HL-60 (cell line): ENCODE results near the gene TCP11.

Source experiments
- DNase-seq, 2 experiments: peaks; one replicate each; pipeline ENCODE4 v3.0.0-alpha.2; 2010 to 2020; ENCODE audit warnings: low read depth in 1 of 2, low spot score in 1 of 2
- H3K27ac ChIP-seq: fragments of 250-450 bp; sonication (Bioruptor Pico); replicated peaks from 2 replicates; pipeline ENCODE4 v1.5.1; 2020; ENCODE audit warnings: mild to moderate bottlenecking, moderate library complexity
- H3K27me3 ChIP-seq: fragments of 250-450 bp; sonication (Bioruptor Pico); 2 replicates; pipeline ENCODE4 v1.5.1; 2021; ENCODE audit warnings: mild to moderate bottlenecking, moderate library complexity; ENCODE audit not compliant: insufficient read depth, poor library complexity, severe bottlenecking
- H3K4me3 ChIP-seq: replicated peaks from 2 replicates; pipeline ENCODE4 v1.5.1; 2011; ENCODE audit warnings: mild to moderate bottlenecking, control low read depth, low read length; ENCODE audit not compliant: insufficient read depth
- GABPA ChIP-seq: IDR thresholded peaks from 2 replicates; pipeline ENCODE4 v1.6.1; 2012; ENCODE audit warnings: low read depth
- POLR2AphosphoS5 ChIP-seq: IDR thresholded peaks from 2 replicates; pipeline ENCODE4 v1.6.1; 2012; ENCODE audit warnings: low read depth
- SPI1 ChIP-seq: IDR thresholded peaks from 2 replicates; pipeline ENCODE4 v1.6.1; 2012; ENCODE audit warnings: low read depth, mild to moderate bottlenecking, borderline replicate concordance
- TF ChIP-seq, protein P1 (sequence below): IDR thresholded peaks from one replicate; pipeline ENCODE4 v1.5.1; 2011; ENCODE audit warnings: low read length, control low read depth, inconsistent platforms; ENCODE audit not compliant: insufficient read depth
- TF ChIP-seq, protein P2 (sequence below): IDR thresholded peaks from 2 replicates; pipeline ENCODE4 v1.6.1; 2012; ENCODE audit warnings: low read depth; ENCODE audit not compliant: insufficient replicate concordance

The TCP11 gene

GRCh38 chr6:35186571-35186970, 45.4 kb upstream of the TCP11 start:
- Histone ChIP-seq H3K27me3 (peaks cover 2% of the 10 kb centered on the region), H3K27ac (no peak overlapping the region), H3K4me3 (no peak overlapping the region)
- DNase-seq: no peak
- TF ChIP-seq, protein P1, sequence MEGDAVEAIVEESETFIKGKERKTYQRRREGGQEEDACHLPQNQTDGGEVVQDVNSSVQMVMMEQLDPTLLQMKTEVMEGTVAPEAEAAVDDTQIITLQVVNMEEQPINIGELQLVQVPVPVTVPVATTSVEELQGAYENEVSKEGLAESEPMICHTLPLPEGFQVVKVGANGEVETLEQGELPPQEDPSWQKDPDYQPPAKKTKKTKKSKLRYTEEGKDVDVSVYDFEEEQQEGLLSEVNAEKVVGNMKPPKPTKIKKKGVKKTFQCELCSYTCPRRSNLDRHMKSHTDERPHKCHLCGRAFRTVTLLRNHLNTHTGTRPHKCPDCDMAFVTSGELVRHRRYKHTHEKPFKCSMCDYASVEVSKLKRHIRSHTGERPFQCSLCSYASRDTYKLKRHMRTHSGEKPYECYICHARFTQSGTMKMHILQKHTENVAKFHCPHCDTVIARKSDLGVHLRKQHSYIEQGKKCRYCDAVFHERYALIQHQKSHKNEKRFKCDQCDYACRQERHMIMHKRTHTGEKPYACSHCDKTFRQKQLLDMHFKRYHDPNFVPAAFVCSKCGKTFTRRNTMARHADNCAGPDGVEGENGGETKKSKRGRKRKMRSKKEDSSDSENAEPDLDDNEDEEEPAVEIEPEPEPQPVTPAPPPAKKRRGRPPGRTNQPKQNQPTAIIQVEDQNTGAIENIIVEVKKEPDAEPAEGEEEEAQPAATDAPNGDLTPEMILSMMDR: no peak
- TF ChIP-seq GABPA: no peak
- TF ChIP-seq, protein P2, sequence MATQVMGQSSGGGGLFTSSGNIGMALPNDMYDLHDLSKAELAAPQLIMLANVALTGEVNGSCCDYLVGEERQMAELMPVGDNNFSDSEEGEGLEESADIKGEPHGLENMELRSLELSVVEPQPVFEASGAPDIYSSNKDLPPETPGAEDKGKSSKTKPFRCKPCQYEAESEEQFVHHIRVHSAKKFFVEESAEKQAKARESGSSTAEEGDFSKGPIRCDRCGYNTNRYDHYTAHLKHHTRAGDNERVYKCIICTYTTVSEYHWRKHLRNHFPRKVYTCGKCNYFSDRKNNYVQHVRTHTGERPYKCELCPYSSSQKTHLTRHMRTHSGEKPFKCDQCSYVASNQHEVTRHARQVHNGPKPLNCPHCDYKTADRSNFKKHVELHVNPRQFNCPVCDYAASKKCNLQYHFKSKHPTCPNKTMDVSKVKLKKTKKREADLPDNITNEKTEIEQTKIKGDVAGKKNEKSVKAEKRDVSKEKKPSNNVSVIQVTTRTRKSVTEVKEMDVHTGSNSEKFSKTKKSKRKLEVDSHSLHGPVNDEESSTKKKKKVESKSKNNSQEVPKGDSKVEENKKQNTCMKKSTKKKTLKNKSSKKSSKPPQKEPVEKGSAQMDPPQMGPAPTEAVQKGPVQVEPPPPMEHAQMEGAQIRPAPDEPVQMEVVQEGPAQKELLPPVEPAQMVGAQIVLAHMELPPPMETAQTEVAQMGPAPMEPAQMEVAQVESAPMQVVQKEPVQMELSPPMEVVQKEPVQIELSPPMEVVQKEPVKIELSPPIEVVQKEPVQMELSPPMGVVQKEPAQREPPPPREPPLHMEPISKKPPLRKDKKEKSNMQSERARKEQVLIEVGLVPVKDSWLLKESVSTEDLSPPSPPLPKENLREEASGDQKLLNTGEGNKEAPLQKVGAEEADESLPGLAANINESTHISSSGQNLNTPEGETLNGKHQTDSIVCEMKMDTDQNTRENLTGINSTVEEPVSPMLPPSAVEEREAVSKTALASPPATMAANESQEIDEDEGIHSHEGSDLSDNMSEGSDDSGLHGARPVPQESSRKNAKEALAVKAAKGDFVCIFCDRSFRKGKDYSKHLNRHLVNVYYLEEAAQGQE: no peak
- no peak for TF ChIP-seq POLR2AphosphoS5
- TF ChIP-seq SPI1: no peak

DNA sequence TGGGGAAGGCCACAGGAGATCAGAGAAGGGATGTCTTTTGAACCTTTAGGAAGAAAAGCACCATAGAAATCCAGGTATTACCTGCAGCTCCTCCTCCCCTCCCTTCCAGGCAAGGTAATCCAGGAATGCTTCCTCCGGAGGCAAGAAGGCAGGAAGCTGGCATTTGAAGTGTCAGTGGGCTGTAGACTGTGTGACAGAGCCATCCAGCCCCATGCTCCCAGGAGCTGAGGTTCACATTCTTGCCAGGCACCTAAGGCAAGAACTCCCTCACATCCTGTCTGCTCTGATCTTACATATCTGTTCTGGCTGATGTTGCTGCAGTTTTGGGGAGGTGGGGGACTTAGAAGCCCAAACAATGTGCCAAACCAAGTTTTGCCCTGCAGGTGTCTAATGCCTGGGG, 44.8 kb upstream of the TCP11 start:
- Histone ChIP-seq H3K27me3 (peaks cover 2% of the 10 kb centered on the region), H3K27ac (no peak overlapping the region), H3K4me3 (no peak overlapping the region)
- DNase-seq: no peak
- TF ChIP-seq GABPA: no peak
- no peak for TF ChIP-seq POLR2AphosphoS5
- TF ChIP-seq, protein P2: no peak
- no peak for TF ChIP-seq SPI1
- TF ChIP-seq, protein P1: no peak

GRCh38 chr6:35185302-35185681, 44.2 kb upstream of the TCP11 start:
- Histone ChIP-seq H3K27ac (no peak overlapping the region), H3K27me3 (no peaks in the 10 kb centered on the region), H3K4me3 (no peak overlapping the region)
- TF ChIP-seq POLR2AphosphoS5: no peak
- TF ChIP-seq, protein P1: no peak
- TF ChIP-seq, protein P2: no peak
- no peak for TF ChIP-seq GABPA
- TF ChIP-seq SPI1: no peak
- DNase-seq: no peak
